ENCODE data around the gene IQSEC3. TPM values are rescaled to one million over a fixed set of nuclear protein-coding genes. Genes with fewer than 3 reads are reported as not detected.
"Not testable (repeated sequence)": the region's sequence is repeated elsewhere in the genome, so short reads cannot be mapped to it uniquely, and the experiment has no call there.

Gene IQSEC3
- polyA plus RNA-seq, 1 experiment = not detected

GRCh38 chr12:51087-51486 is 15.5 kb upstream of the IQSEC3 start:
- POLR2A ChIA-PET; H3K4me3 ChIP-seq (ENCODE audit: low read depth, low read length); H3K36me3 ChIP-seq (ENCODE audit: control insufficient read depth, insufficient read depth, low read length); DNase-seq (ENCODE audit: low read depth); H3K27me3 ChIP-seq (ENCODE audit: control insufficient read depth, insufficient read depth, low read length); CTCF ChIA-PET: not testable (repeated sequence)

GRCh38 chr12:51962-52361 is 14.6 kb upstream of the IQSEC3 start:
- H3K36me3 ChIP-seq (ENCODE audit: control insufficient read depth, insufficient read depth, low read length); H3K4me3 ChIP-seq (ENCODE audit: low read depth, low read length); POLR2A ChIA-PET; DNase-seq (ENCODE audit: low read depth); H3K27me3 ChIP-seq (ENCODE audit: control insufficient read depth, insufficient read depth, low read length); CTCF ChIA-PET: not testable (repeated sequence)

- H3K27me3 ChIP-seq (ENCODE audit: control insufficient read depth, insufficient read depth, low read length); DNase-seq (ENCODE audit: low read depth); POLR2A ChIA-PET; H3K4me3 ChIP-seq (ENCODE audit: low read depth, low read length); H3K36me3 ChIP-seq (ENCODE audit: control insufficient read depth, insufficient read depth, low read length); CTCF ChIA-PET: not testable (repeated sequence)
These were observed 13.4 kb upstream of the IQSEC3 start for GRCh38 chr12:52902-53734.

GRCh38 chr12:53735-54730 is 12.5 kb upstream of the IQSEC3 start:
- CTCF ChIA-PET = no interaction called here
- POLR2A ChIA-PET = no interaction called here
- H3K4me3 ChIP-seq (ENCODE audit: low read depth, low read length) = no peak overlapping the region
- TF ChIP-seq CTCF (IDR thresholded peaks at IDR 0.05; ENCODE audit: insufficient read depth, low read depth, low read length) = no peak
- peaks cover 10% of the 10 kb centered on the region for H3K27me3 ChIP-seq (ENCODE audit: control insufficient read depth, insufficient read depth, low read length)
- DNase-seq (ENCODE audit: low read depth) = no peak
- H3K36me3 ChIP-seq (ENCODE audit: control insufficient read depth, insufficient read depth, low read length) = no peaks in the 10 kb centered on the region

- DNase-seq (ENCODE audit: low read depth) = no peak
- no peaks in the 10 kb centered on the region for H3K36me3 ChIP-seq (ENCODE audit: control insufficient read depth, insufficient read depth, low read length)
- TF ChIP-seq CTCF (IDR thresholded peaks at IDR 0.05; ENCODE audit: insufficient read depth, low read depth, low read length) = no peak
- CTCF ChIA-PET = no interaction called here
- H3K4me3 ChIP-seq (ENCODE audit: low read depth, low read length) = no peak overlapping the region
- POLR2A ChIA-PET = no interaction called here
- H3K27me3 ChIP-seq (ENCODE audit: control insufficient read depth, insufficient read depth, low read length) = peaks cover 10% of the 10 kb centered on the region
These were observed 11.6 kb upstream of the IQSEC3 start for GRCh38 chr12:54750-55535.

GRCh38 chr12:56683-57346 is 9.8 kb upstream of the IQSEC3 start:
- ChIA-PET POLR2A (no interaction called here), CTCF (no interaction called here)
- Histone ChIP-seq H3K27me3 (ENCODE audit: control insufficient read depth, insufficient read depth, low read length) (peaks cover 9% of the 10 kb centered on the region), H3K36me3 (ENCODE audit: control insufficient read depth, insufficient read depth, low read length) (no peaks in the 10 kb centered on the region), H3K4me3 (ENCODE audit: low read depth, low read length) (no peak overlapping the region)
- no peak for DNase-seq (ENCODE audit: low read depth)
- no peak for TF ChIP-seq CTCF (IDR thresholded peaks at IDR 0.05; ENCODE audit: insufficient read depth, low read depth, low read length)

Data from BJ (cell line).